ENCODE measurements around the gene LENG8.

Gene LENG8

GRCh38 chr19:54458648-54459281 is 9.8 kb downstream of the LENG8 start:
- ATAC-seq (ENCODE audit: low read depth) = no peak

GRCh38 chr19:54459282-54460229 is 10.6 kb downstream of the LENG8 start:
- Histone ChIP-seq H3K9me3 (ENCODE audit: severe bottlenecking) (no peaks in the 10 kb centered on the region), H3K27ac (ENCODE audit: poor library complexity, severe bottlenecking) (no peak overlapping the region), H3K4me1 (ENCODE audit: insufficient read depth, poor library complexity, severe bottlenecking) (no peaks in the 10 kb centered on the region), H3K4me3 (ENCODE audit: severe bottlenecking) (no peak overlapping the region), H3K27me3 (ENCODE audit: insufficient read depth, poor library complexity, severe bottlenecking) (no peaks in the 10 kb centered on the region), H3K36me3 (ENCODE audit: low read depth) (peaks cover 63% of the 10 kb centered on the region)
- DNase-seq (ENCODE audit: low spot score) (no peak), ATAC-seq (ENCODE audit: low read depth) (no peak)
- no peak for TF ChIP-seq CTCF (IDR thresholded peaks at IDR 0.05; ENCODE audit: poor library complexity, severe bottlenecking)

More at GRCh38 chr19:54458648-54459281, 9.8 kb downstream of the LENG8 start:
- H3K4me1 ChIP-seq (ENCODE audit: insufficient read depth, poor library complexity, severe bottlenecking) = no peaks in the 10 kb centered on the region
- DNase-seq (ENCODE audit: low spot score) = no peak
- H3K27ac ChIP-seq (ENCODE audit: poor library complexity, severe bottlenecking) = no peak overlapping the region
- H3K4me3 ChIP-seq (ENCODE audit: severe bottlenecking) = no peak overlapping the region
- no peak for TF ChIP-seq CTCF (IDR thresholded peaks at IDR 0.05; ENCODE audit: poor library complexity, severe bottlenecking)
- H3K36me3 ChIP-seq (ENCODE audit: low read depth) = peaks cover 71% of the 10 kb centered on the region
- H3K9me3 ChIP-seq (ENCODE audit: severe bottlenecking) = no peaks in the 10 kb centered on the region
- H3K27me3 ChIP-seq (ENCODE audit: insufficient read depth, poor library complexity, severe bottlenecking) = no peaks in the 10 kb centered on the region

- no peak for DNase-seq (ENCODE audit: low spot score)
- H3K27me3 ChIP-seq (ENCODE audit: insufficient read depth, poor library complexity, severe bottlenecking) = no peaks in the 10 kb centered on the region
- H3K4me1 ChIP-seq (ENCODE audit: insufficient read depth, poor library complexity, severe bottlenecking) = no peaks in the 10 kb centered on the region
- no peak overlapping the region for H3K4me3 ChIP-seq (ENCODE audit: severe bottlenecking)
- no peak for ATAC-seq (ENCODE audit: low read depth)
- no peak overlapping the region for H3K27ac ChIP-seq (ENCODE audit: poor library complexity, severe bottlenecking)
- no peak for TF ChIP-seq CTCF (IDR thresholded peaks at IDR 0.05; ENCODE audit: poor library complexity, severe bottlenecking)
- H3K36me3 ChIP-seq (ENCODE audit: low read depth) = peaks cover 54% of the 10 kb centered on the region
- H3K9me3 ChIP-seq (ENCODE audit: severe bottlenecking) = no peaks in the 10 kb centered on the region
Measured at GRCh38 chr19:54460230-54461005, 11.4 kb downstream of the LENG8 start.

GRCh38 chr19:54461210-54461609 is 12.2 kb downstream of the LENG8 start:
- TF ChIP-seq CTCF (IDR thresholded peaks at IDR 0.05; ENCODE audit: poor library complexity, severe bottlenecking) = no peak
- Histone ChIP-seq H3K4me3 (ENCODE audit: severe bottlenecking) (no peak overlapping the region), H3K9me3 (ENCODE audit: severe bottlenecking) (no peaks in the 10 kb centered on the region), H3K27me3 (ENCODE audit: insufficient read depth, poor library complexity, severe bottlenecking) (no peaks in the 10 kb centered on the region), H3K36me3 (ENCODE audit: low read depth) (peaks cover 47% of the 10 kb centered on the region), H3K4me1 (ENCODE audit: insufficient read depth, poor library complexity, severe bottlenecking) (no peaks in the 10 kb centered on the region), H3K27ac (ENCODE audit: poor library complexity, severe bottlenecking) (no peak overlapping the region)
- ATAC-seq (ENCODE audit: low read depth) = no peak
- DNase-seq (ENCODE audit: low spot score) = no peak

Data from RWPE2 (cell line).